SK-N-SH (cell line): ENCODE data around the gene HHLA2. TPM values are rescaled to one million over a fixed set of nuclear protein-coding genes. Genes with fewer than 3 reads are reported as not detected.
A peak's percentile ranks its signal among the peaks of the same experiment; 100 is the strongest.

Experiments used
- CTCF ChIA-PET: fragments of 300-600, 350-600 bp; formaldehyde crosslinking; extraction: SDS; loops from one replicate; lab custom pipeline; 2021; lab: Yijun Ruan, JAX
- POLR2A ChIA-PET: fragments of 350-600 bp; sonication (Branson Sonifier 250); formaldehyde crosslinking; extraction: SDS; loops from one replicate; lab custom pipeline; 2020; ENCODE audit warnings: antibody characterized with exemption, inconsistent platforms; lab: Yijun Ruan, JAX
- DNase-seq: peaks from one replicate; pipeline ENCODE4 v3.0.0; 2012
- H2AFZ ChIP-seq: fragments of 200-600 bp; sonication (generic); 2 replicates; pipeline ENCODE4 v1.8.1; 2016; ENCODE audit warnings: antibody characterized with exemption, mild to moderate bottlenecking, low read depth
- H3F3A ChIP-seq: fragments of 200-600 bp; sonication (generic); replicated peaks from 2 replicates; pipeline ENCODE3; 2016; ENCODE audit warnings: antibody characterized with exemption, mild to moderate bottlenecking; ENCODE audit not compliant: insufficient read depth
- H3K27ac ChIP-seq, 2 experiments: fragments of 200-500 bp in 1 of 2; fragments of 200-600 bp in 1 of 2; sonication (Bioruptor generic) in 1 of 2; sonication (generic), shearing (Covaris generic) in 1 of 2; 2 replicates each; pipeline versions ENCODE4 v1.5.1 to v1.6.1; 2014 to 2016; ENCODE audit warnings: low read depth in 2 of 2, inconsistent platforms in 1 of 2, low read length in 1 of 2, mild to moderate bottlenecking in 1 of 2, mixed read lengths in 1 of 2
- H3K27me3 ChIP-seq: fragments of 200-600 bp; sonication (generic), shearing (Covaris generic); 2 replicates; pipeline ENCODE4 v1.6.1; 2016; ENCODE audit warnings: mixed run types; ENCODE audit not compliant: insufficient read depth
- H3K36me3 ChIP-seq, 2 experiments: fragments of 200-500 bp in 1 of 2; fragments of 200-600 bp in 1 of 2; sonication (Bioruptor generic) in 1 of 2; sonication (generic) in 1 of 2; replicated peaks in 1 of 2; 2 replicates each; pipeline versions ENCODE3 to v1.5.1; 2014 to 2016; ENCODE audit warnings: low read length in 1 of 2, mild to moderate bottlenecking in 1 of 2; ENCODE audit not compliant: insufficient read depth in 2 of 2, control insufficient read depth in 1 of 2
- H3K4me1 ChIP-seq, 2 experiments: fragments of 200-500 bp in 1 of 2; fragments of 200-600 bp in 1 of 2; sonication (Bioruptor generic) in 1 of 2; sonication (generic), shearing (Covaris generic) in 1 of 2; 2 replicates each; pipeline versions ENCODE4 v1.5.1 to v1.6.1; 2014 to 2016; ENCODE audit warnings: low read depth in 1 of 2, low read length in 1 of 2, mixed run types in 1 of 2; ENCODE audit not compliant: insufficient read depth in 2 of 2, control insufficient read depth in 1 of 2
- H3K4me2 ChIP-seq: fragments of 200-600 bp; sonication (generic), shearing (Covaris generic); 2 replicates; pipeline ENCODE4 v1.6.1; 2017; ENCODE audit warnings: mixed run types
- H3K4me3 ChIP-seq, 2 experiments: fragments of 200-500 bp in 1 of 2; fragments of 200-600 bp in 1 of 2; sonication (Bioruptor generic) in 1 of 2; sonication (generic), shearing (Covaris generic) in 1 of 2; 2 replicates each; pipeline versions ENCODE4 v1.5.1 to v1.8.1; 2014 to 2016; ENCODE audit warnings: low read depth in 2 of 2, inconsistent platforms in 1 of 2, low read length in 1 of 2, mild to moderate bottlenecking in 1 of 2, mixed read lengths in 1 of 2, moderate library complexity in 1 of 2
- H3K79me2 ChIP-seq: fragments of 200-600 bp; sonication (generic); 2 replicates; pipeline ENCODE4 v1.8.1; 2017; ENCODE audit warnings: mild to moderate bottlenecking; ENCODE audit not compliant: insufficient read depth
- H3K9ac ChIP-seq: fragments of 200-600 bp; sonication (generic); 2 replicates; pipeline ENCODE4 v1.6.1; 2017; ENCODE audit warnings: mixed run types
- H3K9me2 ChIP-seq: fragments of 200-600 bp; sonication (generic); 2 replicates; pipeline ENCODE4 v1.6.1; 2017; ENCODE audit warnings: mixed run types
- H3K9me3 ChIP-seq: fragments of 200-600 bp; sonication (generic); 2 replicates; pipeline ENCODE4 v1.6.1; 2017; ENCODE audit warnings: mixed run types, mild to moderate bottlenecking, moderate library complexity
- H4K20me1 ChIP-seq: fragments of 200-600 bp; sonication (generic); 2 replicates; pipeline ENCODE4 v1.6.1; 2017; ENCODE audit warnings: mild to moderate bottlenecking, mixed run types; ENCODE audit not compliant: insufficient read depth
- CHD2 ChIP-seq: fragments of 150-350 bp; IDR thresholded peaks from 2 replicates; pipeline ENCODE4 v1.6.1; 2018; ENCODE audit warnings: low read length; ENCODE audit not compliant: partially characterized antibody
- ELF1 ChIP-seq: IDR thresholded peaks from 2 replicates; pipeline ENCODE4 v1.4.0; 2012
- EZH2phosphoT487 ChIP-seq: fragments of 200-600 bp; sonication (generic); IDR thresholded peaks from 2 replicates; pipeline ENCODE4 v1.6.1; 2017; ENCODE audit warnings: low read depth, mixed run types, mild to moderate bottlenecking, antibody characterized with exemption, moderate library complexity, borderline replicate concordance
- FOXJ3 ChIP-seq: sonication (generic); formaldehyde crosslinking; IDR thresholded peaks from 2 replicates; pipeline ENCODE4 v1.5.1; 2020; ENCODE audit warnings: mild to moderate bottlenecking, missing genetic modification reagents
- GABPA ChIP-seq: IDR thresholded peaks from 2 replicates; pipeline ENCODE4 v1.4.0; 2012; ENCODE audit warnings: low read depth, mild to moderate bottlenecking
- GATA2 ChIP-seq: sonication (generic); formaldehyde crosslinking; IDR thresholded peaks from 2 replicates; pipeline ENCODE4 v1.5.0; 2020; ENCODE audit warnings: mild to moderate bottlenecking, missing genetic modification reagents
- MXI1 ChIP-seq: IDR thresholded peaks from 2 replicates; pipeline ENCODE4 v1.6.1; 2012; ENCODE audit warnings: mild to moderate bottlenecking, low read depth, low read length, improper control_type of control experiment
- NFIC ChIP-seq: IDR thresholded peaks from 2 replicates; pipeline ENCODE4 v1.4.0; 2012; ENCODE audit warnings: borderline replicate concordance
- NRF1 ChIP-seq: IDR thresholded peaks from 2 replicates; pipeline ENCODE4 v1.6.1; 2012; ENCODE audit warnings: low read depth, mild to moderate bottlenecking, low read length
- POLR2AphosphoS5 ChIP-seq: IDR thresholded peaks from 2 replicates; pipeline ENCODE4 v1.6.1; 2012; ENCODE audit warnings: low read depth, low read length
- RAD21 ChIP-seq: IDR thresholded peaks from 2 replicates; pipeline ENCODE4 v1.6.1; 2012; ENCODE audit warnings: mild to moderate bottlenecking, low read length
- RCOR1 ChIP-seq: fragments of 150-350 bp; IDR thresholded peaks from 2 replicates; pipeline ENCODE4 v1.6.1; 2017; ENCODE audit warnings: antibody characterized with exemption, low read length
- RFX5 ChIP-seq: IDR thresholded peaks from 2 replicates; pipeline ENCODE4 v1.6.1; 2012; ENCODE audit warnings: mild to moderate bottlenecking, improper control_type of control experiment, low read length
- SMC3 ChIP-seq: IDR thresholded peaks from 2 replicates; pipeline ENCODE4 v1.6.1; 2012; ENCODE audit warnings: low read depth, low read length, improper control_type of control experiment
- TAF1 ChIP-seq: IDR thresholded peaks from 2 replicates; pipeline ENCODE4 v1.6.1; 2012; ENCODE audit warnings: low read depth, mild to moderate bottlenecking, low read length, moderate library complexity, borderline replicate concordance
- TCF12 ChIP-seq: IDR thresholded peaks from 2 replicates; pipeline ENCODE4 v1.4.0; 2012
- TEAD4 ChIP-seq: IDR thresholded peaks from 2 replicates; pipeline ENCODE4 v1.4.0; 2012; ENCODE audit warnings: mild to moderate bottlenecking, borderline replicate concordance; ENCODE audit not compliant: insufficient read depth
- WGBS: methylation state at CpG from one replicate; pipeline ENCODE4 v1.1.6; 2017; ENCODE audit warnings: low lambda C conversion rate; 5-methylcytosine and 5-hydroxymethylcytosine counted together
- polyA plus RNA-seq, 3 experiments: library from polyadenylated mRNA; depleted of rRNA; stranded (reverse); fragments of >200 nt; gene quantifications; 2 replicates each; pipeline ENCODE4 v1.2.3, GENCODE V29; 2012
- TF ChIP-seq, protein P1 (sequence below): IDR thresholded peaks from 2 replicates; pipeline ENCODE4 v1.4.0; 2012; ENCODE audit warnings: low read depth, borderline replicate concordance
- TF ChIP-seq, protein P2 (sequence below): IDR thresholded peaks from 2 replicates; pipeline ENCODE4 v1.4.0; 2012; ENCODE audit warnings: low read depth, borderline replicate concordance
- TF ChIP-seq, protein P3 (sequence below): fragments of 150-350 bp; IDR thresholded peaks from 2 replicates; pipeline ENCODE4 v1.6.1; 2017; ENCODE audit warnings: antibody characterized with exemption, low read length, low read depth, borderline replicate concordance
- TF ChIP-seq, protein P4 (sequence below): IDR thresholded peaks from 2 replicates; pipeline ENCODE4 v1.4.0; 2012; ENCODE audit warnings: low read depth
- TF ChIP-seq, protein P5 (sequence below): IDR thresholded peaks from 2 replicates; pipeline ENCODE4; 2012
- TF ChIP-seq, protein P6 (sequence below): IDR thresholded peaks from 2 replicates; pipeline ENCODE4 v1.6.1; 2012; ENCODE audit warnings: mild to moderate bottlenecking, low read depth, low read length, moderate library complexity

HHLA2 gene
- polyA plus RNA-seq, 1 of the 3 experiments (the other 2 are of a cell fraction): not detected

DNA sequence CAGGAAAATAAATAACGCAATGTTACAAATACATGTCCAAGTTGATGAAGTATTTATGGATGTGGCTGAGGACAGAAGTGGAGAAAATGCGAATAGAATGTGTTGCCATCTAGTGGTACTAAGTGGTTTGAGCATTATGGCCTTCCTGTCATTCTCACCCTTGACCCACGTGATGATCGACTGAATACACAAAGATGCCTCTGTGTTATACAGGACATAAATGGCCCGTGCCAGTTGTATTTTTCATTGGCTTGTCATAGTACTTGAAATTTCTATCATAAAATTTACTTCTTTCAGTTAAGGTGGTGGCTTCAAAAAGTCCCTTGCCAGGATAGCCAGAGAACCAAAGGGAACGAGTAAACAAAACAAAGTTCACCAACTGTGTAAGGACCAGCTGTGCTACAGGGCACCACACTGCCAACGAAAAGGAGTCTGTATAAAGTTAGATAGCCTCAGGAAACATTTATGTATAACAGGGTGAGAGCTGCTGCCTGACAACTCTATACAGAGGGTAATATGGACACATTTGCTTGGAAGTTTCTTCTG lies 110.4 kb downstream of the HHLA2 start:
- no peaks in the 10 kb centered on the region for H3K79me2 ChIP-seq
- no peak overlapping the region for H2AFZ ChIP-seq
- H3K4me1 ChIP-seq: peaks cover 15 to 18% of the 10 kb centered on the region in 2 experiments
- CTCF ChIA-PET: interaction anchor here (0.8 to 2.5 kb wide), 20 partner anchors 8 to 746 kb away, joined by 3 to 10 read pairs (median 4); partner anchors contain the start of genes CIP2A and DZIP3
- H3K9me3 ChIP-seq: no peaks in the 10 kb centered on the region
- WGBS: 22% methylated on average over 7 of the region's 7 CpGs
- no peak overlapping the region for H3K9ac ChIP-seq
- H3K9me2 ChIP-seq: no peaks in the 10 kb centered on the region
- H3K27ac ChIP-seq: no peak overlapping the region
- H3K4me2 ChIP-seq: no peak overlapping the region
- H4K20me1 ChIP-seq: no peaks in the 10 kb centered on the region
- DNase-seq: peak; percentile 70
- H3K27me3 ChIP-seq: no peaks in the 10 kb centered on the region
- H3F3A ChIP-seq: peaks cover 17% of the 10 kb centered on the region
- H3K4me3 ChIP-seq: no peak overlapping the region
- POLR2A ChIA-PET: no interaction called here
- no peaks in the 10 kb centered on the region for H3K36me3 ChIP-seq
- TF ChIP-seq RCOR1: 0 out of 2 replicates have a peak, but pooled peaks have one; percentile 21
- TF ChIP-seq, protein P1, sequence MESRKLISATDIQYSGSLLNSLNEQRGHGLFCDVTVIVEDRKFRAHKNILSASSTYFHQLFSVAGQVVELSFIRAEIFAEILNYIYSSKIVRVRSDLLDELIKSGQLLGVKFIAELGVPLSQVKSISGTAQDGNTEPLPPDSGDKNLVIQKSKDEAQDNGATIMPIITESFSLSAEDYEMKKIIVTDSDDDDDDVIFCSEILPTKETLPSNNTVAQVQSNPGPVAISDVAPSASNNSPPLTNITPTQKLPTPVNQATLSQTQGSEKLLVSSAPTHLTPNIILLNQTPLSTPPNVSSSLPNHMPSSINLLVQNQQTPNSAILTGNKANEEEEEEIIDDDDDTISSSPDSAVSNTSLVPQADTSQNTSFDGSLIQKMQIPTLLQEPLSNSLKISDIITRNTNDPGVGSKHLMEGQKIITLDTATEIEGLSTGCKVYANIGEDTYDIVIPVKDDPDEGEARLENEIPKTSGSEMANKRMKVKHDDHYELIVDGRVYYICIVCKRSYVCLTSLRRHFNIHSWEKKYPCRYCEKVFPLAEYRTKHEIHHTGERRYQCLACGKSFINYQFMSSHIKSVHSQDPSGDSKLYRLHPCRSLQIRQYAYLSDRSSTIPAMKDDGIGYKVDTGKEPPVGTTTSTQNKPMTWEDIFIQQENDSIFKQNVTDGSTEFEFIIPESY: no peak
- TF ChIP-seq, protein P2, sequence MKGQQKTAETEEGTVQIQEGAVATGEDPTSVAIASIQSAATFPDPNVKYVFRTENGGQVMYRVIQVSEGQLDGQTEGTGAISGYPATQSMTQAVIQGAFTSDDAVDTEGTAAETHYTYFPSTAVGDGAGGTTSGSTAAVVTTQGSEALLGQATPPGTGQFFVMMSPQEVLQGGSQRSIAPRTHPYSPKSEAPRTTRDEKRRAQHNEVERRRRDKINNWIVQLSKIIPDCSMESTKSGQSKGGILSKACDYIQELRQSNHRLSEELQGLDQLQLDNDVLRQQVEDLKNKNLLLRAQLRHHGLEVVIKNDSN: peak; percentile 73; the same call in 1 of the 2 replicates
- TF ChIP-seq TCF12: no peak
- TF ChIP-seq, protein P3, sequence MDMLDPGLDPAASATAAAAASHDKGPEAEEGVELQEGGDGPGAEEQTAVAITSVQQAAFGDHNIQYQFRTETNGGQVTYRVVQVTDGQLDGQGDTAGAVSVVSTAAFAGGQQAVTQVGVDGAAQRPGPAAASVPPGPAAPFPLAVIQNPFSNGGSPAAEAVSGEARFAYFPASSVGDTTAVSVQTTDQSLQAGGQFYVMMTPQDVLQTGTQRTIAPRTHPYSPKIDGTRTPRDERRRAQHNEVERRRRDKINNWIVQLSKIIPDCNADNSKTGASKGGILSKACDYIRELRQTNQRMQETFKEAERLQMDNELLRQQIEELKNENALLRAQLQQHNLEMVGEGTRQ: no peak
- TF ChIP-seq, protein P4, sequence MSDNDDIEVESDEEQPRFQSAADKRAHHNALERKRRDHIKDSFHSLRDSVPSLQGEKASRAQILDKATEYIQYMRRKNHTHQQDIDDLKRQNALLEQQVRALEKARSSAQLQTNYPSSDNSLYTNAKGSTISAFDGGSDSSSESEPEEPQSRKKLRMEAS: 0 out of 2 replicates have a peak, but pooled peaks have one; percentile 14
- TF ChIP-seq RFX5: 0 out of 2 replicates have a peak, but pooled peaks have one; percentile 35
- TF ChIP-seq NRF1: no peak
- TF ChIP-seq RAD21: peak; percentile 93
- TF ChIP-seq, protein P5, sequence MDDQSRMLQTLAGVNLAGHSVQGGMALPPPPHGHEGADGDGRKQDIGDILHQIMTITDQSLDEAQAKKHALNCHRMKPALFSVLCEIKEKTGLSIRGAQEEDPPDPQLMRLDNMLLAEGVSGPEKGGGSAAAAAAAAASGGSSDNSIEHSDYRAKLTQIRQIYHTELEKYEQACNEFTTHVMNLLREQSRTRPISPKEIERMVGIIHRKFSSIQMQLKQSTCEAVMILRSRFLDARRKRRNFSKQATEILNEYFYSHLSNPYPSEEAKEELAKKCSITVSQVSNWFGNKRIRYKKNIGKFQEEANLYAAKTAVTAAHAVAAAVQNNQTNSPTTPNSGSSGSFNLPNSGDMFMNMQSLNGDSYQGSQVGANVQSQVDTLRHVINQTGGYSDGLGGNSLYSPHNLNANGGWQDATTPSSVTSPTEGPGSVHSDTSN: no peak; the same call in 1 of the 2 replicates
- TF ChIP-seq GABPA: no peak
- peak; percentile 68; the same call in 1 of the 2 replicates for TF ChIP-seq MXI1
- no peak for TF ChIP-seq GATA2 (CRISPR knock-in tag)
- TF ChIP-seq NFIC: no peak
- TF ChIP-seq POLR2AphosphoS5: no peak
- TF ChIP-seq ELF1: no peak
- TF ChIP-seq FOXJ3 (CRISPR knock-in tag): no peak
- no peak for TF ChIP-seq TEAD4
- TF ChIP-seq CHD2: peak; percentile 11
- peak; percentile 81 for TF ChIP-seq SMC3
- TF ChIP-seq TAF1: no peak
- TF ChIP-seq, protein P6, sequence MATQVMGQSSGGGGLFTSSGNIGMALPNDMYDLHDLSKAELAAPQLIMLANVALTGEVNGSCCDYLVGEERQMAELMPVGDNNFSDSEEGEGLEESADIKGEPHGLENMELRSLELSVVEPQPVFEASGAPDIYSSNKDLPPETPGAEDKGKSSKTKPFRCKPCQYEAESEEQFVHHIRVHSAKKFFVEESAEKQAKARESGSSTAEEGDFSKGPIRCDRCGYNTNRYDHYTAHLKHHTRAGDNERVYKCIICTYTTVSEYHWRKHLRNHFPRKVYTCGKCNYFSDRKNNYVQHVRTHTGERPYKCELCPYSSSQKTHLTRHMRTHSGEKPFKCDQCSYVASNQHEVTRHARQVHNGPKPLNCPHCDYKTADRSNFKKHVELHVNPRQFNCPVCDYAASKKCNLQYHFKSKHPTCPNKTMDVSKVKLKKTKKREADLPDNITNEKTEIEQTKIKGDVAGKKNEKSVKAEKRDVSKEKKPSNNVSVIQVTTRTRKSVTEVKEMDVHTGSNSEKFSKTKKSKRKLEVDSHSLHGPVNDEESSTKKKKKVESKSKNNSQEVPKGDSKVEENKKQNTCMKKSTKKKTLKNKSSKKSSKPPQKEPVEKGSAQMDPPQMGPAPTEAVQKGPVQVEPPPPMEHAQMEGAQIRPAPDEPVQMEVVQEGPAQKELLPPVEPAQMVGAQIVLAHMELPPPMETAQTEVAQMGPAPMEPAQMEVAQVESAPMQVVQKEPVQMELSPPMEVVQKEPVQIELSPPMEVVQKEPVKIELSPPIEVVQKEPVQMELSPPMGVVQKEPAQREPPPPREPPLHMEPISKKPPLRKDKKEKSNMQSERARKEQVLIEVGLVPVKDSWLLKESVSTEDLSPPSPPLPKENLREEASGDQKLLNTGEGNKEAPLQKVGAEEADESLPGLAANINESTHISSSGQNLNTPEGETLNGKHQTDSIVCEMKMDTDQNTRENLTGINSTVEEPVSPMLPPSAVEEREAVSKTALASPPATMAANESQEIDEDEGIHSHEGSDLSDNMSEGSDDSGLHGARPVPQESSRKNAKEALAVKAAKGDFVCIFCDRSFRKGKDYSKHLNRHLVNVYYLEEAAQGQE: no peak
- TF ChIP-seq EZH2phosphoT487: no peak
